BJ (cell line): ENCODE measurements around the gene TTLL7. TPM values are rescaled to one million over a fixed set of nuclear protein-coding genes. Genes with fewer than 3 reads are reported as not detected.

Experiments used
- CTCF ChIA-PET: fragments of 350-600 bp; formaldehyde crosslinking; extraction: SDS; loops from one replicate; lab custom pipeline; 2021; ENCODE audit warnings: antibody characterized with exemption, inconsistent platforms; lab: Yijun Ruan, JAX
- POLR2A ChIA-PET: fragments of 300-600 bp; sonication (Branson Sonifier 250); formaldehyde crosslinking; extraction: SDS; loops from one replicate; lab custom pipeline; 2021; ENCODE audit warnings: antibody characterized with exemption; lab: Charles Lee
- DNase-seq: peaks from one replicate; pipeline ENCODE4 v3.0.0-alpha.2; 2011; ENCODE audit warnings: low read depth
- H3K27me3 ChIP-seq: 2 replicates; pipeline ENCODE4 v1.6.0; 2011; ENCODE audit warnings: low read length; ENCODE audit not compliant: control insufficient read depth, insufficient read depth
- H3K36me3 ChIP-seq: 2 replicates; pipeline ENCODE4 v1.5.1; 2011; ENCODE audit warnings: low read length; ENCODE audit not compliant: control insufficient read depth, insufficient read depth
- H3K4me3 ChIP-seq: 2 replicates; pipeline ENCODE4 v1.5.1; 2011; ENCODE audit warnings: low read depth, mild to moderate bottlenecking, control low read depth, low read length
- polyA plus RNA-seq: library from polyadenylated mRNA; depleted of rRNA; stranded (reverse); fragments of >200 nt; gene quantifications from 2 replicates; pipeline ENCODE4 v1.2.3, GENCODE V29; 2011
- TF ChIP-seq, protein P1 (sequence below): IDR thresholded peaks from 2 replicates; pipeline ENCODE4 v1.5.1; 2011; ENCODE audit warnings: low read depth, mild to moderate bottlenecking, control low read depth, inconsistent platforms, low read length, moderate library complexity; ENCODE audit not compliant: insufficient read depth

The TTLL7 gene
- polyA plus RNA-seq, 1 experiment = 4.7 TPM

DNA sequence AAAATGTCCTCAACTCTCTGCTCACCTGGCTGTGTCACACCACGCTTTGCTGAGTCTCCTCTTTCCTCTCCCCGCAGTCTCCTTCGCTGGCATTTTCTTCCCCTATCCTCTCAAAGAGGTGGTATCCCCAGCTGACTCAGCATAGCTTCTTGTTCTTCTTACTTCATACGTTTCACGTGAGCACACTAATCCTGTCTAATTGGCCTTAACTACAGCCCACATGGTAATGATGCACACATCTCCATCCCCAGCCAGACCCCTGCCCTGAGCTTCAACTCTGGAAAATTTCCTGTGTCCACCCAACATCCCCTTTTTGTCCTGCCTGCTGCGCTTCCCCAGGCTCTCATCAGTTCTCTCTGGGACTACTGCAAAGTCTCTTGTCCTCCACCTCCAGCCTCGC, 169.8 kb downstream of the TTLL7 start:
- POLR2A ChIA-PET = no interaction called here
- TF ChIP-seq, protein P1, sequence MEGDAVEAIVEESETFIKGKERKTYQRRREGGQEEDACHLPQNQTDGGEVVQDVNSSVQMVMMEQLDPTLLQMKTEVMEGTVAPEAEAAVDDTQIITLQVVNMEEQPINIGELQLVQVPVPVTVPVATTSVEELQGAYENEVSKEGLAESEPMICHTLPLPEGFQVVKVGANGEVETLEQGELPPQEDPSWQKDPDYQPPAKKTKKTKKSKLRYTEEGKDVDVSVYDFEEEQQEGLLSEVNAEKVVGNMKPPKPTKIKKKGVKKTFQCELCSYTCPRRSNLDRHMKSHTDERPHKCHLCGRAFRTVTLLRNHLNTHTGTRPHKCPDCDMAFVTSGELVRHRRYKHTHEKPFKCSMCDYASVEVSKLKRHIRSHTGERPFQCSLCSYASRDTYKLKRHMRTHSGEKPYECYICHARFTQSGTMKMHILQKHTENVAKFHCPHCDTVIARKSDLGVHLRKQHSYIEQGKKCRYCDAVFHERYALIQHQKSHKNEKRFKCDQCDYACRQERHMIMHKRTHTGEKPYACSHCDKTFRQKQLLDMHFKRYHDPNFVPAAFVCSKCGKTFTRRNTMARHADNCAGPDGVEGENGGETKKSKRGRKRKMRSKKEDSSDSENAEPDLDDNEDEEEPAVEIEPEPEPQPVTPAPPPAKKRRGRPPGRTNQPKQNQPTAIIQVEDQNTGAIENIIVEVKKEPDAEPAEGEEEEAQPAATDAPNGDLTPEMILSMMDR = no peak
- no peaks in the 10 kb centered on the region for H3K36me3 ChIP-seq
- CTCF ChIA-PET = no interaction called here
- DNase-seq = no peak
- H3K4me3 ChIP-seq = no peak overlapping the region
- H3K27me3 ChIP-seq = no peaks in the 10 kb centered on the region

DNA sequence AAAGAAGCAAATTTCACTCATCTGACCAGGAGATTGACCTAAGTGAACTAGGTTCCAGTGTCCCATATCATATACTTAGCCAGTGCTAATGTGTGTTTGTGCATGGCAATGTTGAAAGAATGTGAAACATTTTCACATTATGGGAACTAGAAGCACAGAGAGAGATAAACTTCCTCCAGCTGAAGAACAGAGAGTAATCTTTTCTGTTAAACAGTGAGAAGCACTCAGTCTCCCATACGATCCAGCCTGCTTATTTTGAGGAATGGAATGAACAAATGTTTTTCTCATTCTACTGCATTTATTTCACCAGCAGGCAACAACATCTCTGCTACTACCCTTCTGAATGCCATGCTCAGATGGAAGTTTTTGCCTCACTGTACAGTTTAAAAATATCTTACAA, 170.5 kb downstream of the TTLL7 start:
- TF ChIP-seq, protein P1 = no peak
- DNase-seq = no peak
- POLR2A ChIA-PET = no interaction called here
- no peak overlapping the region for H3K4me3 ChIP-seq
- no peaks in the 10 kb centered on the region for H3K27me3 ChIP-seq
- H3K36me3 ChIP-seq = no peaks in the 10 kb centered on the region
- CTCF ChIA-PET = no interaction called here

DNA sequence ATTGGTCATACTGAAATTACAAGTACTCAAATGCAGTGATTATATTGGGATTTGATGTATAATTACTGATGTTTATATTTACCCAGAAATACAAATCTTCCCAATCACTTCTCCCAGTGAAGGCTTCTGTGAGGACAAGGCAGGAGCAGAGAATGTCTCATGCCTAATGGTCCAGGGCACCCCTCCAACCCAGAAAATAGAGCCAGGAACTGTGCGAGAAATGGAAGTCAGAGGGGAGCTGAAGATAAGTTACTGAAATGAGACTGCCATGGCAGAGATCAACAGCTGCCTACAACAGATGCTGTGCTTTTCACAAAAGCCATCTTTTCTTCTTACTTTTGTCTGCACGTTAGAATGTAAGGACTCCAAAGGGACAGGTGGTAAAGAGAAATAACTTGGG, 171.2 kb downstream of the TTLL7 start:
- CTCF ChIA-PET = no interaction called here
- TF ChIP-seq, protein P1 = no peak

DNA sequence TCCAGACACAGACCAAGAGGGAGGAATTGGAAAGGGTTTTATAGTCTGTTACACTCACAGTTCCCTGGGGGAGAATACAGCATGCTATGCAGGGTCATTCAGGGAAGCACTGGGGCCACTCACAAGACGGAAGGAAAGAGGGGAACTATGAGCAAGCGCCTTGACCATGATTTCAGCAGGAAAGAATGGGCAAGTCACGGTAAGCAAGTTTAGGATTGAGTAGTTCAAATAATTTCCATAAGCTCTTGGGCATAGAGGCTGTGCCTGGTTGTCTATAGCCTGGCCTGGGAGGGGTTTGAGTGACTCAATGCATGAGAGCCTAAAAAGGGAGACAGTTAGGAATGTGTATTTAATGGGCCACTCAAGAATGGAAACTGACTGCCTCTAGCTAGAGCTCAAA, 176.7 kb downstream of the TTLL7 start:
- no peaks in the 10 kb centered on the region for H3K36me3 ChIP-seq
- CTCF ChIA-PET = no interaction called here
- H3K4me3 ChIP-seq = no peak overlapping the region
- POLR2A ChIA-PET = no interaction called here
- no peaks in the 10 kb centered on the region for H3K27me3 ChIP-seq
- TF ChIP-seq, protein P1 = no peak
- peak; percentile 21 for DNase-seq

More for the DNA sequence above, 171.2 kb downstream of the TTLL7 start:
- H3K27me3 ChIP-seq = no peaks in the 10 kb centered on the region
- DNase-seq = no peak
- POLR2A ChIA-PET = no interaction called here
- no peaks in the 10 kb centered on the region for H3K36me3 ChIP-seq
- H3K4me3 ChIP-seq = no peak overlapping the region

DNA sequence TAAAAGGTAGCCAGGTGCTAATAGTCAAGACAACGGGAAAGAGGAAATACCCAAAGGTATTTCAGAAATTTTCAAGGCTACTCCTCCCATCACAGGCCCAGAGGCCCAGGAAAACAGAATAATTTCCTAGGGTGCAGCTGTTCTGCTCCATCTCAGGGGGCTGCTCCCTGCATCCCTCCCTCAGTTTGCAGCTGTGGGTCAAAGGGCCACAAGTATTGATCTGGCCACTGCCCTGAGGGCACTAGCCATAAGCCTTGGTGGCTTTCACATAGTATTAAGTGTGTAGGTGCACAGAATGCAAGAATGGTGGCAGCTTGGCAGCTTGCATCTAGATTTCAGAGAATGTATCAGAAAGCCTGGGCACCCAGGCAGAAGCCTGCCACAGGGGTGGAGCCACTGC, 179.5 kb downstream of the TTLL7 start:
- TF ChIP-seq, protein P1 = no peak
- H3K27me3 ChIP-seq = no peaks in the 10 kb centered on the region
- no peak for DNase-seq
- no peak overlapping the region for H3K4me3 ChIP-seq
- POLR2A ChIA-PET = no interaction called here
- H3K36me3 ChIP-seq = no peaks in the 10 kb centered on the region
- CTCF ChIA-PET = no interaction called here
